SU-DHL-6 (cell line): ENCODE results near the gene TRIM32.

Source experiments
- CTCF ChIP-seq: fragments of 200-600 bp; sonication (generic); IDR thresholded peaks from one replicate; pipeline ENCODE4 v1.5.1; 2017; ENCODE audit warnings: antibody characterized with exemption, mild to moderate bottlenecking, low read length, moderate library complexity; ENCODE audit not compliant: insufficient read depth, poor library complexity, severe bottlenecking
- EZH2phosphoT487 ChIP-seq: fragments of 200-600 bp; sonication (generic), shearing (Covaris generic); conservative IDR thresholded peaks from 2 replicates; pipeline ENCODE4 v1.6.1; 2018; ENCODE audit warnings: mild to moderate bottlenecking, antibody characterized with exemption, low read length, moderate library complexity, mixed read lengths

DNA sequence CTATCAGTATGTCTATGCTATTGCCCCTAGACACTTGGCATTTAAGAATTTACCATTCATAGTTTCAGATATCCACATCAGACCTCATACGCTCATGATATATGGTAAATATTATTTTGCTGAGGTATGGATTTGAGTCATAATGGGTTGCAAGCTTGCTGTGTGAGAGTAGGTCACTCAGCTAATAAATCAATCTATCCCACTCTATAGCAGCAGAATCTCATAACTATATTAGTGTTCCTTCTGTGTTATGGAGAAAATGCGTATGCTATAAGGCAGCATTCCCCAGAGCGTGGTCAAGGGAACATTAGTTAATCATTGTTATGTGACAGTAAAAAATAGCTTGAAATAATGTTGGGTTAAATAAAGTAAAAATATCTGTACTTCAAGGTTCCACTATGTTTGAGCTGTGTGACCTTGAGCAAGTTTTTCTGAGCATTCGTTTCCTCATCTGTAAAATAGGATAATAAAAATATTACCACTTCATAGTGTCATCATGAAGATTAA, 7.7 kb downstream of the TRIM32 start:
- no peak for TF ChIP-seq CTCF
- no peak for TF ChIP-seq EZH2phosphoT487
